DOHH2 (cell line): Measurements from ENCODE around the gene MAGI1.

Experiments
- H3F3A ChIP-seq: fragments of 200-600 bp; sonication (generic), shearing (Covaris generic); 2 replicates; pipeline ENCODE4 v1.6.0; 2016; ENCODE audit warnings: antibody characterized with exemption, mild to moderate bottlenecking; ENCODE audit not compliant: control insufficient read depth, insufficient read depth
- H3K27ac ChIP-seq: fragments of 200-600 bp; sonication (generic); 2 replicates; pipeline ENCODE4 v1.5.1; 2014; ENCODE audit warnings: low read depth, mild to moderate bottlenecking, low read length, moderate library complexity
- H3K27me3 ChIP-seq: fragments of 200-600 bp; sonication (generic); 2 replicates; pipeline ENCODE4 v1.6.1; 2014; ENCODE audit warnings: mild to moderate bottlenecking, low read length, mixed read lengths; ENCODE audit not compliant: control insufficient read depth
- H3K36me3 ChIP-seq: fragments of 200-600 bp; sonication (generic); 2 replicates; pipeline ENCODE4 v1.6.1; 2014; ENCODE audit warnings: mild to moderate bottlenecking, low read length, moderate library complexity, mixed read lengths; ENCODE audit not compliant: control insufficient read depth
- H3K4me1 ChIP-seq: fragments of 200-600 bp; sonication (generic); 2 replicates; pipeline ENCODE4 v1.6.1; 2014; ENCODE audit warnings: mild to moderate bottlenecking, low read length, mixed read lengths; ENCODE audit not compliant: control insufficient read depth
- H3K4me2 ChIP-seq: fragments of 200-600 bp; sonication (generic); 2 replicates; pipeline ENCODE4 v1.6.0; 2014; ENCODE audit warnings: mild to moderate bottlenecking, low read length, moderate library complexity
- H3K4me3 ChIP-seq: fragments of 200-600 bp; sonication (generic); 2 replicates; pipeline ENCODE4 v1.5.1; 2014; ENCODE audit warnings: mild to moderate bottlenecking, low read length, mixed read lengths
- H3K79me2 ChIP-seq: fragments of 200-600 bp; sonication (generic); 2 replicates; pipeline ENCODE4 v1.6.1; 2014; ENCODE audit warnings: mild to moderate bottlenecking, low read length, mixed read lengths; ENCODE audit not compliant: control insufficient read depth
- H3K9me2 ChIP-seq: fragments of 200-600 bp; sonication (generic); replicated peaks from 2 replicates; pipeline ENCODE4 v1.6.1; 2014; ENCODE audit warnings: mild to moderate bottlenecking, low read length, mixed read lengths; ENCODE audit not compliant: control insufficient read depth
- H3K9me3 ChIP-seq: fragments of 200-600 bp; sonication (generic); 2 replicates; pipeline ENCODE4 v1.6.1; 2014; ENCODE audit warnings: antibody characterized with exemption, low read length, mixed read lengths; ENCODE audit not compliant: control insufficient read depth, insufficient read depth
- H4K20me1 ChIP-seq: fragments of 200-600 bp; sonication (generic); 2 replicates; pipeline ENCODE4 v1.6.0; 2014; ENCODE audit warnings: low read depth, mild to moderate bottlenecking, antibody characterized with exemption, low read length, moderate library complexity; ENCODE audit not compliant: control insufficient read depth, insufficient read depth
- CTCF ChIP-seq: fragments of 200-600 bp; sonication (generic); IDR thresholded peaks from one replicate; pipeline ENCODE4 v1.5.1; 2014; ENCODE audit warnings: antibody characterized with exemption, mild to moderate bottlenecking, low read depth, low read length; ENCODE audit not compliant: poor library complexity, severe bottlenecking
- EZH2phosphoT487 ChIP-seq: fragments of 200-600 bp; sonication (generic); IDR thresholded peaks from 2 replicates; pipeline ENCODE4 v1.6.1; 2017; ENCODE audit warnings: borderline replicate concordance, mild to moderate bottlenecking, antibody characterized with exemption, low read length, moderate library complexity, mixed read lengths

The MAGI1 gene

GRCh38 chr3:66038726-66039589, at the start of gene MAGI1:
Gene MAGI1 (minus strand): TSS chr3:66038918. CDS start chr3:66038308, 610 bp downstream.
- no peaks in the 10 kb centered on the region for H3F3A ChIP-seq
- H4K20me1 ChIP-seq: no peaks in the 10 kb centered on the region
- TF ChIP-seq CTCF (no peak), EZH2phosphoT487 (0 out of 2 replicates have a peak, but pooled peaks have one; percentile 31)
- H3K27me3 ChIP-seq: peaks cover 19% of the 10 kb centered on the region
- no peaks in the 10 kb centered on the region for H3K9me3 ChIP-seq
- H3K36me3 ChIP-seq: no peaks in the 10 kb centered on the region
- H3K4me2 ChIP-seq: peak within 1 kb of the TSS; percentile 70
- H3K79me2 ChIP-seq: no peaks in the 10 kb centered on the region
- H3K4me1 ChIP-seq: no peaks in the 10 kb centered on the region
- peak within 1 kb of the TSS; percentile 73 for H3K4me3 ChIP-seq
- H3K9me2 ChIP-seq: no peaks in the 10 kb centered on the region
- H3K27ac ChIP-seq: no peak within 1 kb of the TSS

GRCh38 chr3:66083784-66084213, 45.1 kb upstream of the MAGI1 start:
- H3K4me1 ChIP-seq: no peaks in the 10 kb centered on the region
- H3K36me3 ChIP-seq: no peaks in the 10 kb centered on the region
- no peak overlapping the region for H3K4me2 ChIP-seq
- H3F3A ChIP-seq: no peaks in the 10 kb centered on the region
- H3K9me3 ChIP-seq: no peaks in the 10 kb centered on the region
- no peaks in the 10 kb centered on the region for H4K20me1 ChIP-seq
- no peaks in the 10 kb centered on the region for H3K9me2 ChIP-seq
- no peaks in the 10 kb centered on the region for H3K79me2 ChIP-seq
- H3K4me3 ChIP-seq: no peak overlapping the region
- no peaks in the 10 kb centered on the region for H3K27me3 ChIP-seq
- H3K27ac ChIP-seq: no peak overlapping the region
- TF ChIP-seq CTCF (no peak), EZH2phosphoT487 (no peak)

- Histone ChIP-seq H3K4me2 (no peak overlapping the region), H3K4me1 (no peaks in the 10 kb centered on the region), H3F3A (no peaks in the 10 kb centered on the region), H4K20me1 (no peaks in the 10 kb centered on the region), H3K36me3 (no peaks in the 10 kb centered on the region), H3K9me3 (no peaks in the 10 kb centered on the region), H3K9me2 (no peaks in the 10 kb centered on the region), H3K27ac (no peak overlapping the region), H3K79me2 (no peaks in the 10 kb centered on the region), H3K27me3 (no peaks in the 10 kb centered on the region), H3K4me3 (no peak overlapping the region)
- TF ChIP-seq CTCF (no peak), EZH2phosphoT487 (no peak)
These were observed 44.5 kb upstream of the MAGI1 start for GRCh38 chr3:66083096-66083678.
